NT2/D1 (cell line): ENCODE results near the gene COP1.
"Not testable (repeated sequence)": the region's sequence is repeated elsewhere in the genome, so short reads cannot be mapped to it uniquely, and the experiment has no call there.

Experiments used
- DNase-seq: peaks from one replicate; pipeline ENCODE4 v3.0.0-alpha.2; 2011; ENCODE audit warnings: low read depth, low spot score
- H3K27me3 ChIP-seq: 2 replicates; pipeline ENCODE4 v1.6.0; 2011; ENCODE audit warnings: mild to moderate bottlenecking; ENCODE audit not compliant: insufficient read length, insufficient read depth
- H3K36me3 ChIP-seq: 2 replicates; pipeline ENCODE4 v1.6.1; 2011; ENCODE audit warnings: mild to moderate bottlenecking, low read length, mixed read lengths; ENCODE audit not compliant: insufficient read depth, insufficient read length
- H3K4me1 ChIP-seq: 2 replicates; pipeline ENCODE4 v1.5.1; 2011; ENCODE audit not compliant: insufficient read depth, insufficient read length
- H3K4me3 ChIP-seq: 2 replicates; pipeline ENCODE4 v1.5.1; 2011; ENCODE audit warnings: low read depth; ENCODE audit not compliant: insufficient read length
- H3K9ac ChIP-seq: 2 replicates; pipeline ENCODE4 v1.6.0; 2011; ENCODE audit warnings: low read depth; ENCODE audit not compliant: insufficient read length
- H3K9me3 ChIP-seq: 2 replicates; pipeline ENCODE4 v1.5.1; 2011; ENCODE audit warnings: mild to moderate bottlenecking, low read length; ENCODE audit not compliant: insufficient read depth
- SUZ12 ChIP-seq: IDR thresholded peaks from 2 replicates; pipeline ENCODE4 v1.6.1; 2011; ENCODE audit not compliant: insufficient read length, insufficient read depth; ENCODE audit errors: extremely low read depth
- YY1 ChIP-seq: IDR thresholded peaks from 2 replicates; pipeline ENCODE4 v1.6.1; 2011; ENCODE audit not compliant: insufficient read length, insufficient read depth
- ZNF274 ChIP-seq: IDR thresholded peaks from 2 replicates; pipeline ENCODE4 v1.6.1; 2011; ENCODE audit warnings: mild to moderate bottlenecking, low read depth, low read length

Gene COP1

DNA sequence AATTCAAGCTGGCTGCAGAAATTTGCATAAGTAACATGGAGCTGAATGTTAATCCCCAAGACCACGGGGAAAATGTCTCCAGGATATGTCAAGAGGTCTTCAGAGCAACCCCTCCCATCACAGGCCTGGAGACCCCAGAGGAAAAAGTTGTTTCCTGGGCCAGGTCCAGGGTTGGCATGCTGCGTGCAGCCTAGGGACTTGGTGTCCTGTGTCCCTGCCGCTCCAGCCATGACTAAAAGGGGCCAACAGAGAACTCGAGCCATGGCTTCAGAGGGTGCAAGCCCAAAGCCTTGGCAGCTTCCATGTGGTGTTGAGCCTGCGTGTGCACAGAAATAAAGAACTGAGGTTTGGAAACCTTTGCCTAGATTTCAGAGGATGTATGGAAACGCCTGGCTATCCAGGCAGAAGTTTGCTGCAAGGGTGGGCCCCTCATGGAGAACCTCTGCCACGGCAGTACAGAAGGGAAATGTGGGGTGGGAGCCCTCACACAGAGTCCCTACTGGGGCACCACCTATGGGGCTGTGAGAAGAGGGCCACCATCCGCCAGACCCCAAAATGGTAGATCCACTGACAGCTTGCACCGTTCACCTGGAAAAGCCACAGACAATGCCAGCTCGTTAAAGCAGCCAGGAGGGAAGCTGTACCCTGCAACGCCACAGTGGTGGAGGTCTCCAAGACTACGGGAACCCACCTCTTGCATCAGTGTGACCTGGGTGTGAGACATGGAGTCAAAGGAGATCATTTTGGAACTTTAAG lies 222.9 kb downstream of the COP1 start:
- Histone ChIP-seq H3K9me3 (peaks cover 28% of the 10 kb centered on the region; the same call in 1 of the 2 replicates), H3K27me3 (no peaks in the 10 kb centered on the region), H3K9ac (no peak overlapping the region), H3K36me3 (peaks cover 45% of the 10 kb centered on the region), H3K4me1 (no peaks in the 10 kb centered on the region), H3K4me3 (no peak overlapping the region)
- no peak for DNase-seq
- TF ChIP-seq SUZ12: no peak
- no peak for TF ChIP-seq ZNF274
- TF ChIP-seq YY1: no peak

GRCh38 chr1:175983363-175983762 lies 223.7 kb downstream of the COP1 start:
- H3K27me3 ChIP-seq, H3K4me3 ChIP-seq: not testable (repeated sequence)
- H3K36me3 ChIP-seq: peaks cover 43% of the 10 kb centered on the region

GRCh38 chr1:175981128-175981527 lies 226.0 kb downstream of the COP1 start:
- TF ChIP-seq SUZ12 (no peak), YY1 (no peak), ZNF274 (no peak)
- peaks cover 28% of the 10 kb centered on the region; the same call in 1 of the 2 replicates for H3K9me3 ChIP-seq
- no peaks in the 10 kb centered on the region for H3K4me1 ChIP-seq
- H3K9ac ChIP-seq: no peak overlapping the region
- no peak for DNase-seq
- H3K36me3 ChIP-seq: peaks cover 34% of the 10 kb centered on the region
- H3K27me3 ChIP-seq: no peaks in the 10 kb centered on the region
- H3K4me3 ChIP-seq: no peak overlapping the region

More at GRCh38 chr1:175983363-175983762, 223.7 kb downstream of the COP1 start:
- not testable (repeated sequence) for H3K9ac ChIP-seq, H3K4me1 ChIP-seq, DNase-seq
- peaks cover 28% of the 10 kb centered on the region; the same call in 1 of the 2 replicates for H3K9me3 ChIP-seq

- Histone ChIP-seq H3K9me3 (0 out of 2 replicates have a peak, but pooled peaks cover 13% of the 10 kb centered on the region), H3K4me3 (no peak overlapping the region), H3K27me3 (no peaks in the 10 kb centered on the region), H3K9ac (no peak overlapping the region), H3K4me1 (no peaks in the 10 kb centered on the region), H3K36me3 (peaks cover 17% of the 10 kb centered on the region)
- TF ChIP-seq ZNF274 (no peak), YY1 (no peak), SUZ12 (no peak)
- no peak for DNase-seq
Measured at GRCh38 chr1:175978926-175979325, 228.2 kb downstream of the COP1 start.

DNA sequence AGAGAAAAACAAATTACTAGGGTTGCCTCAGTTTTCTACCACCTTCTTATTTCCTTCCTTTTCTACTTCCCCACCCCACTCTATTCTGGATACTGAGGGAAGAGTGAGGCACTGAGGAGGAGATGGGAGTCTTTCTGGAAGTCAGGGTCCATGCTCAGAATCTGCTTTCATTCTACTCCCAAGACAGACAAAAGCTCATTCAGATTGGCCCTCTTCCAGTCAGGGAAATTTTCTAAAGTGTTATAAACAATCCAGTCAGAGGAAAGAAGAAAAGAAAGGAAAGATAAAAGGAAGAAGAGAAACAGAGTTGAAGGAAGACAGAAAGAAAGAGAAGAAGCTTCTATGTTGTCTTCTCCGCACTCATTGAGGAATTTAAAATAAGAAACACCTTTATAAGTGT lies 228.6 kb downstream of the COP1 start:
- TF ChIP-seq ZNF274 (no peak), YY1 (no peak), SUZ12 (no peak)
- H3K4me1 ChIP-seq: no peaks in the 10 kb centered on the region
- H3K36me3 ChIP-seq: peaks cover 12% of the 10 kb centered on the region
- no peak overlapping the region for H3K4me3 ChIP-seq
- no peak overlapping the region for H3K9ac ChIP-seq
- no peaks in the 10 kb centered on the region for H3K27me3 ChIP-seq
- DNase-seq: no peak
- 0 out of 2 replicates have a peak, but pooled peaks cover 11% of the 10 kb centered on the region for H3K9me3 ChIP-seq

DNA sequence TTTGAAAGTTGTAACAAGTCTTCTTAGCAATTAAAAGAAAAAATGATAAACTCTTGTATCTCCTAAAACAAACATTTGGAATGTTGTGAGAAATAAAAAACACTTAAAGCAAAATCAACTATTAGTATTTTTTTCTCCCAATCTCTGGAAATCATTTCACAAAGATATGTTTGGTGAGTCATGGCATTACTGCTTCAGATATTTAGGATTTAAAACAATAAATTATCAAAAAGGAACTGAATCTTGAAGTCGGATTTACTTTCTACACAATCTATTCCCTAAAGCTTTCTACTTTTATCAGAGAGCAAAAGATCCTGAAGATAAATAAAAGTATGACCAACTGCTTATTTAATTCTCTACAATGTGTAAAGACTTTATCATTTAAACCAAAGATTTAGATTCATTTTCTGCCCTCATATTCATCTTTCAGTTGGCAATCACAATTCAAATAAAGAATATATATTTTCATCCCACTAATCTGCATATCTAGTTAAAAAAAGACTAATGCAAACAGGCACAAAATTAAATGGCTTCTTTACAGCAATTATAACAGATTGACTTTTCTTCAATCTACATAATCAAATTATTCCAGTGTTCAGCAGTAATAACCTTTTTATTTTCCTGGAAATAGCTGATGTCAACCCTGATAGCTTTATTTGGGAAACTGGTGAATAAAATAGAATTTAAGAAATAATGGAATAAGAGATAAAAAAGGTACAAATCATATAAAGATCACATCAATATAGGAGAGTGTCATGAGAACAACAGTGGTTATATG lies 230.0 kb downstream of the COP1 start:
- TF ChIP-seq SUZ12: no peak
- TF ChIP-seq YY1: no peak
- TF ChIP-seq ZNF274: no peak
- Histone ChIP-seq H3K4me3 (no peak overlapping the region), H3K36me3 (peaks cover 1% of the 10 kb centered on the region), H3K9me3 (0 out of 2 replicates have a peak, but pooled peaks cover 5% of the 10 kb centered on the region), H3K9ac (no peak overlapping the region), H3K27me3 (no peaks in the 10 kb centered on the region), H3K4me1 (no peaks in the 10 kb centered on the region)
- DNase-seq: no peak

DNA sequence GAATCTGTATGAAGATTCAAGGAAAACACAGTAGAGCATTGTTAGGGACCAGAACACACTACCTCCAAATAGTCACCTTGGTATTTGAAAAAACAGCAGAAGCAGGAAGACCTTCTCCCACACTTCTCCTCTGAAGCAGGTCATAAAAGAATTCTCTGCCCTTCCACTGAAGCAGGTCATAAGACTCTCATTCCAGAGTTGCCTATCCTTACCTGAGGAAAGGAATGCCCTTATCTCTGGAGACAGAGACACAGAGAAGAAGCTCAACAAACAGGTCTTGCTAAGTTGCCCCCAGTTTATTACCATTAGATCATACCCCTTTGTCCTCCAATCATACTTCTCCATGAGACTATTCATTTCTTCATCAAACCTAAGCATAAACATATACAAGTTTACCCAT lies 237.9 kb downstream of the COP1 start:
- Histone ChIP-seq H3K27me3 (no peaks in the 10 kb centered on the region), H3K9ac (no peak overlapping the region), H3K36me3 (peaks cover 7% of the 10 kb centered on the region), H3K9me3 (no peaks in the 10 kb centered on the region), H3K4me3 (no peak overlapping the region), H3K4me1 (no peaks in the 10 kb centered on the region)
- no peak for DNase-seq
- TF ChIP-seq YY1: no peak
- TF ChIP-seq ZNF274: no peak
- TF ChIP-seq SUZ12: no peak
